H1 (cell line): Measurements from ENCODE around the gene SPTBN1. TPM values are rescaled to one million over a fixed set of nuclear protein-coding genes. Genes with fewer than 3 reads are reported as not detected.

ENCODE experiments used
- BACH1 ChIP-seq: IDR thresholded peaks from 2 replicates; pipeline ENCODE4 v1.6.1; 2012; ENCODE audit warnings: low read length, improper control_type of control experiment
- E2F6 ChIP-seq: IDR thresholded peaks from 2 replicates; pipeline ENCODE4 v1.6.1; 2012; ENCODE audit warnings: inconsistent platforms
- EP300 ChIP-seq, 2 experiments: IDR thresholded peaks; 1 replicate in 1 of 2; 2 replicates in 1 of 2; pipeline ENCODE4 v1.6.1; 2011 to 2012; ENCODE audit warnings: low read depth in 2 of 2, low read length in 2 of 2, mild to moderate bottlenecking in 2 of 2, borderline replicate concordance in 1 of 2, inconsistent platforms in 1 of 2, moderate library complexity in 1 of 2
- FOSL1 ChIP-seq: IDR thresholded peaks from 2 replicates; pipeline ENCODE4 v1.6.1; 2011; ENCODE audit warnings: mild to moderate bottlenecking, low read depth, low read length, moderate library complexity; ENCODE audit not compliant: insufficient read depth
- NANOG ChIP-seq: IDR thresholded peaks from 2 replicates; pipeline ENCODE4 v1.6.1; 2011; ENCODE audit warnings: low read length, low read depth, mild to moderate bottlenecking, inconsistent platforms; ENCODE audit not compliant: insufficient read depth, poor library complexity, severe bottlenecking
- PHF8 ChIP-seq: fragments of 200-600 bp; sonication (generic); conservative IDR thresholded peaks from 2 replicates; pipeline ENCODE4 v1.7.1; 2012; ENCODE audit warnings: low read depth, mild to moderate bottlenecking, inconsistent platforms, low read length, moderate library complexity
- POLR2A ChIP-seq, 2 experiments: IDR thresholded peaks; 1 replicate in 1 of 2; 2 replicates in 1 of 2; pipeline ENCODE4 v1.6.1; 2011; ENCODE audit warnings: low read depth in 2 of 2, low read length in 2 of 2, mild to moderate bottlenecking in 2 of 2; ENCODE audit errors: control extremely low read depth in 1 of 2
- SP1 ChIP-seq: IDR thresholded peaks from 2 replicates; pipeline ENCODE4 v1.6.1; 2011; ENCODE audit warnings: low read depth, low read length
- polyA plus RNA-seq, 7 experiments: library from polyadenylated mRNA; depleted of rRNA in 3 of 7; stranded (reverse) in 5 of 7; unstranded in 2 of 7; fragments of >200 nt in 5 of 7; fragments of 200-250 nt in 2 of 7; gene quantifications; 1 replicate in 5 of 7; 2 replicates in 1 of 7; 4 replicates in 1 of 7; pipeline versions ENCODE4 v1.2.1 to v1.2.3, GENCODE V29; 2011 to 2013; ENCODE audit warnings: missing spikeins in 2 of 7, mixed read lengths in 2 of 7
- total RNA-seq: library from RNA; stranded (reverse); fragmentation: NEBNext Ultra II Directional; extraction: Animal tissue kit (Norgen Biotek cat#: 25700); gene quantifications from 2 replicates; pipeline ENCODE4 v1.2.1, GENCODE V29; 2021

The SPTBN1 gene
- total and polyA plus RNA-seq, 2 of the 8 experiments (the other 6 are each of a cell fraction or from before 2014, with no cell fraction given) = 31.8 to 180 TPM

DNA sequence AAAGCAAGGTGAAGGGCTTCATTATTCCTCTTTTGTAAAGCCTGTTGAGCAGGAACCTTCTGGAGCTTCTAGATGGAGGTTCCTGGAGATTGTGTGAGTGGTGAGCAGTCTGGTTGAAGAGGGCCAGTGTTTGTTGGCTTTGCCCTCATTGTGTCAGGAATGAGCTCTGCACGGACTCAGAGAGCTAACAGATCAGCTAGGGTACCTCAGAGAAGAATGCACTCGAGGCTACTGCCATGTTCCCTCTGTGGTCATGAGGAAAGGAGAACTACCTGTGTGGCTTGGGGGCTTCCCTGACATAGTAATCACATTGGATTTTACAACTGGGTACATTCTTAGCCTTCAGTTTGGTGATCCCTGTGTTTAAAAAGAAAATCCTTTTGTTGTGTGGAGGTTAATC lies 46.6 kb downstream of the SPTBN1 start (continued):
- TF ChIP-seq PHF8 (no peak), SP1 (no peak), POLR2A (IDR thresholded peaks at IDR 0.05; ENCODE audit: control extremely low read depth in 1 of 2, low read depth in 2 of 2, low read length in 2 of 2) (no peak), NANOG (no peak), FOSL1 (no peak), BACH1 (no peak), EP300 (IDR thresholded peaks at IDR 0.05; ENCODE audit: borderline replicate concordance in 1 of 2, low read depth in 2 of 2, low read length in 2 of 2) (no peak), E2F6 (no peak)
